Activated naive CD4-positive, alpha-beta T cell treated with anti-CD3 and anti-CD28 coated beads, Interleukin-2, amount 50 U/mL, for 16 hours (primary cell): ENCODE measurements around the gene SLC25A11.

Experiments
- DNase-seq: peaks from one replicate; pipeline ENCODE4 v3.0.0-alpha.2; 2020

SLC25A11 gene

DNA sequence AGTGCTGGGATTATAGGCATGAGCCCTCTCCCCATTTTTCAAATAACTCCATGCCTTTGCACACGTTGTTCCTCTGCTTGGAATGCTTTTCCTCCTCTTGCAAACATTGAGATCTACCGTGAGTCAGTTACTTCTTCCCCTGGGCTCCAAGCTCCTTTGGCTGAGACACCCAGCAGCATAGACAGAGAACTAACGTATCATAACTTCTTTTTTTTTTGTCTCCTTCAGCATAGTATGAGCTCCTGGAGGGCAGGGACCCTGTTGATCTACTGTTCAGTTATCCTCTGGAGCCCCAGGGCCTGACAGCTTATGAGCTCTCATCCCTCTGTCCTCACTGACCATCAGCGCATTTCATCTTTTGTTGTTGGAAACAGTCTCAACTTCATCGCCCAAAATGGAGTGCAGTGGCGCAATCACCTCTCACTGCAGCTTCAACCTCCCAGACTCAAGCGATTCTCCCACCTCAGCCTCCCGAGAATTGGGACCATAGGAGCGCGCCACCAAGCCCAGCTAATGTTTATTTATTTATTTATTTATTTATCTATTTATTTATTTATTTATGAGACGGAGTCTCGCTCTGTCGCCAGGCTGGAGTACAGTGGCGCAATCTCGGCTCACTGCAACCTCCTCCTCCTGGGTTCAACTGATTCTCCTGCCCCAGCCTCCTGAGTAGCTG is 25.6 kb upstream of the SLC25A11 start:
- DNase-seq: no peak

DNA sequence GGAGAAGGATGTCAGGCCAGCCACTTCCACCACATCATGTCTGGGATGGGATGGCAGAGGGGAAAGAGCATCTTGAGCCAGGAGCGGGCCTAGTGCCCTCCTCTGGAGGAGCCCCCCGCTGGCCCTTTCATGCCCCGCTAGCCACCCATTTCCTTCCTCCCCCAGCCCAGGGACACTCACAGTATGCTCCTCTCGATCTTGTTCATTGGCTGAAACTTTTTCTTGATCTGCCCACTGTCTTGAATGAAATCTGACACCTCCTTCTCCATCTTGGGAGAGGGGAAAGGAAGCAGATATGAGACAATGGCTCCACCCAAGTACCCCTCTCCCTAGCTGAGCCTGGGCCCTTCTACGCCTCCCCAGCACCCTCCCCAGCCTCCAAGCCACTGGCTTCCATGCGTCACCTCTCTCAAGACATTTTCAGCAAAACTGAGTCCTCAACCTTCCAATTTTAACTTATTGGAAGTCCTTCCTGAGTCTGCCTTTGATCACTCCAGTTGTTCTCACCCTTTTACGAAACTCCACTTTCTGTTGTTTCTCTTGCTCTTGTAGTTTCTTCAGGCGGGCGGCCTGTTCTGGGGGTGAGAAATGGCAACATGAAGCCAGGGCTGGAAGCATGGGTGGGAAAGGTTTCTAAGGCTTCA is 20.6 kb upstream of the SLC25A11 start:
- DNase-seq: no peak

DNA sequence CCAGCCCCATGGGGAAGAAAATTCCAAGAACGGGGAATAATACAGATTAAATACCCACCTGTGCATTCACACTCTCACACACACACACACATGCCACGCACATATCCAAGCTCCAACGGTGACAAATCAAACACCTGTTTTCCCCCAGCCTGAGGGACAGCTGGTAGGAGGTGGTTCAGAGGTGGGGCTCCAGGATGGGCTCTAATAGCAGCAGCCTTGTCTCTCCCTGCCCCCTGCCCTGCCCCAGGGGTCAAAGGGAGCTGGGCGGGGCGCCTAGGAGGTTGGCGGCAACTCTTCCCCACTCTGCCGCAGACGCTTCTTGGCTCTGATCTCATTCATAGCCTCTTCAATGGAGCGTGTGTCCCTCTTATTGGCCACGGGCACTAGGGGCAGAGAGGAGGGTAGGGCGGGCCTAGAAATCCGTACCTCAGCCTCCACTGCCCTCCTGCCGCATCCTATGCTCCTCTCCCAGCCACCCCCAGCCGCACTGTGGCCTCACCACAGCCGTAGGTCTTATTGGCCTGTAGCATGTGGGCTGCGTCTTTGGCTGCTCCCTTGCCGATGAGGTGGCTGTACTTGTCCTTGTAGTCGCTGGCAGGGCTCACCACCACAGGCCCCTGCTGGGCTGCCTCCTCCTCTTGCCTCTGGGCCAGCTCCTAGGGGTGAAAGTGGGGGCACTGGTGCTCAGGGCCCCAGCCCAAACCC is 19.6 kb upstream of the SLC25A11 start:
- no peak for DNase-seq

- no peak for DNase-seq
Observed at GRCh38 chr17:4958102-4958501, 18.3 kb upstream of the SLC25A11 start.

- peak; percentile 50 for DNase-seq
Observed at GRCh38 chr17:4956493-4957061, 16.7 kb upstream of the SLC25A11 start.

- no peak for DNase-seq
Observed at GRCh38 chr17:4955091-4955490, 15.2 kb upstream of the SLC25A11 start.

DNA sequence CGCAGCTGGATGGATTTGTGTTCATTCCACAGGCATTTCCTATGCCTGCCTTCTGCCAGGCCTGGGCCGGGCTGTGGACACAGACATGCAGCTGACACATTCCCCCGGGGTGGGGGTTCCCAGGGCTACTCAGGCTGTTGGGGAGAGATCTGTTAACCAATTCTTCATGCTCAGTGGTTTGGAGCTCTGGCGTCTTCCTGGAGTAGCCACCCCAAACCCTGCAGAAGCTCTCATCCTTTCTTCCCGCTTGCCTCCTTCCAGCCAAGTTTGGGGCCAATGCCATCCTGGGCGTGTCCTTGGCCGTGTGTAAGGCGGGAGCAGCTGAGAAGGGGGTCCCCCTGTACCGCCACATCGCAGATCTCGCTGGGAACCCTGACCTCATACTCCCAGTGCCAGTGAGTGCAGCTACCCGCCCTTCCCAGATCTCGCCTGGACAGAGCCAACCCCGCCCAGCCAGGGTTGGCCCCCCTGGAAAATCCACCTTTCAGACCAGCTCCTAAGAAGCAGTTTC is 13.7 kb upstream of the SLC25A11 start:
- no peak for DNase-seq

DNA sequence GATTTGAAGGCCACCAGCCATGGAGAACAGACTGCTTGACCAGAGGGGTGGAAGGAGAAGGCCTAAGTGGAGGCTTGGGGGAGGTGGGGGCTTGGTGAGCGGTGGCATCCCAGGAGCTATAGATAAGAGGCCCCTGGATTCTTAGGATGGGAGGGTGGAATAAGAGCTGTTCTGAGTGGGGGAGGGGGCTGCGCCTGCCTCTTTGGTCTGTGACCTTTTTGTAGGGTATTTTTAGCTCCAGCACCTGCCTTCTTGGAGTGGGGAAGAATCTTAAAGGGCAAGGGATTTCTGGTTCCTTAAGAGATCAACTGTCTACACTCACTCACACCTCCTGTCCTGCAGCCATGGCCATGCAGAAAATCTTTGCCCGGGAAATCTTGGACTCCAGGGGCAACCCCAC is 11.6 kb upstream of the SLC25A11 start:
- DNase-seq: no peak

GRCh38 chr17:4950746-4951204 is 10.9 kb upstream of the SLC25A11 start, which contains the start of gene ENO3:
Gene ENO3, plus strand, starts transcription at chr17:4951119. Its CDS starts 711 bp downstream, at chr17:4951830.
- DNase-seq: no peak

GRCh38 chr17:4950075-4950745 is 10.4 kb upstream of the SLC25A11 start:
- peak; percentile 41 for DNase-seq

DNA sequence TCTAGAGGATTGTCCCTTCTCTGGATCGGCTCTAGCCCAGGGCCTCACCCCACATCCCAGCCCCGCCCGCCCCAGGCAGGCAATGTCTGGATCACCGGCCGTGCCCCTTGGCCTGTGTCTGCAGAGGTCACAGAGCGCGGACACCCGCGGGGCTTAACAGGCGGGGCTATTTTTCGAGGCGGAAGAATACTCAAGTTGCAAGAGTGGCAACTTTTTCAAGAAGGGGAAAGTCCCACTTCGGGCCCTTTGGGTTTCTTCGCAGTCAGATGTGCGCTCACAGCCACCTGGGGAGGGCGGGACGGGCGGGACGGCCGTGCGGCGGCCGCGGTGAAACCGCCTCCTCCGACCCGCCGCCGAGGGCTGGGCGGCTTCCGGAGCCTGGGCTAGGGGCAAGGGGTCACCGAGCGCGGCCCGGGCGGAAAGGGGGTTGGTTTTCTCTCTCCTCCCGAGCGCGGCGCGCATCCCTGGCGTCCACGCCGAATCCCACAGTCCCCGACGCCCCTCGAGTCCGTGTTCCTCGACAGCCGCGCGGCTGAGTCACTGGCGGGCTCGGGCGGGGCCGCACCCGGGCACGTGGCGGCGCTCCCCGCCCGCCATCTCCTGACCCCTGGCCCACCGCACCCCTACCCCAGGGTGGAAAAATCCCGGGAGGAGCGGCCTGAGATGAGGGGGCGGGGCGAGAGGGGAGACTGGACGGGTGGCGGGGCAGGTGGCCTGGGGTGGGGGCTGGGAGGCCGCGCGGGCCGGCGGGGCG is 9.7 kb upstream of the SLC25A11 start:
- DNase-seq: peak; percentile 75

GRCh38 chr17:4948931-4949320 is 9.1 kb upstream of the SLC25A11 start:
- DNase-seq: peak; percentile 76

DNA sequence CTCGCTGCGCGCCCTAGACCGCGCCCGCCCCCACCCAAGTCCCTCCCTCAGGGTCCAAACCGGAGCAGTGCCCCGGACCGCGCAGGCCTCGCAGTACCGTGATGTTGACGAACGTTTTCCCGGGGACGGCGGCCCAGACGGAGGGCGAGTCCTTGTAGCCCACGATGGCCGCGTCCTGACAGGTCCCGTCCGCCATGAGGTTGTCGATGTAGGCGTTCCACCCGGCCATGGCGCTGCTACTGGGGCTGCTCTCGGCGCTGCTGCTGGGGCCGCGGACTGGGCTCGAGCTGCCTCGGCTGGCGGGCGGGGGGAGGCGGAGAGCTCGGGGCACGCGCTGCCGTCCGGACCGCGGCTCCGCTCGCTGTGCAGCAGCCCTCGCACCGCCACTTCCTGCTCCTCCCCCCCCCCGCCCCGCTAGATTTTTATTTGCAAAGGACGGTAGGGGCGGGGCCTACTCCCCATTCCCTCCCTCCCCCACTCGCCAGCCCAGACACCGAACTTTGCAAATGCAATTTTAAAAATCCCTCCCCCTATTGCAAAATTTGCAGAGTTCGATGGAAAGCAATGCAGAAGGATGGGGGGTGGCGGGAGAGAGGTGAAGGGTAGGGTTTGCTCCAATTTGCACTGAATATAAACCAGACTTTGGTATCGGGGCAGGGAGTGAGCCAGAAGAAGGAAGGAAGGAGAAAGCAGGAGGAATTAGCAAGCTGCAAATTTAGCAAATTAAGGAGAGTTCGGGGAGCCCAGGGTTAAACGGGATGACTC is 8.5 kb upstream of the SLC25A11 start, which contains the start of gene PFN1:
TSS of gene PFN1 (minus strand) at position 365 of the 765 bp plus-strand sequence. CDS start at position 229, 136 bp downstream.
- peak; percentile 93 for DNase-seq

DNA sequence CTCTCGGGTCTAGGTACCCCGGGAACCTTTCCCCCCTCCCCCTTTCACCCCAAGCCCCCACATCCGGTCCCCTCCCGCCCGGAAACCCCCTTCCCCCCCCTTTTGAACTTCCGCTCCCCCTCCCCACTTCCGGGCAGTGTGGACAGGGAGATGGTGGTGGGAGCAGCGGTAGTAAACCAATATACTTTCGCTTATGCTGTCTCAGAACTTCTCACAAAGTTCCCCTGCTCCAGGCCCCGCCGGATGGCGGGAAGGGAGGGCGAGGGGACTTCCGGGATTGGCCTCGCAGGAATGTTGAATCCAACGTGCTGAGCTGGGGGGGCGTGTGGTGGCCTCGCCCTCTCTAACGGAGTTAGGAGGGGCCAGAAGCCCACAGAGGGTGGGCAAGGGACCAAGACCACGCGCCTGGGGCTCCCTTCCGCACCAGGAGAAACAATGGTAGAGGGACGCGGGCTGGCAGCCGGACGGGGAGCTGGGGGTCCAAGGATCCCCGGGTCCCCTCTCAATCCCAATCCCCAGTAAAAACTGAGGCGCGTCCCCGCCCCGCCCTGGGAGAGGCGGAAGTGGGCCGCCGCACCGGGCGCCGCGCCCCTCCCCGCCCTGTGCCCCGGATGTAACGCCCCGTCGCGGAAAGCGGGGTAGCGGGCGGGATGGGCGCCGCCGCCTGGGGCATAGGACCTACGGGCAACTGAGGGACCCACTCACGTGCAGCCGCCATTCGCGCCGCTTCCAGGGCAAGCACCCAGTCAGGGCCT is 7.7 kb upstream of the SLC25A11 start:
- peak; percentile 72 for DNase-seq

- peak; percentile 27 for DNase-seq
Observed at GRCh38 chr17:4947010-4947410, 7.2 kb upstream of the SLC25A11 start.

- DNase-seq: no peak
Observed at GRCh38 chr17:4946312-4946976, 6.6 kb upstream of the SLC25A11 start.

GRCh38 chr17:4945944-4946280 is 6.1 kb upstream of the SLC25A11 start:
- DNase-seq: no peak

DNA sequence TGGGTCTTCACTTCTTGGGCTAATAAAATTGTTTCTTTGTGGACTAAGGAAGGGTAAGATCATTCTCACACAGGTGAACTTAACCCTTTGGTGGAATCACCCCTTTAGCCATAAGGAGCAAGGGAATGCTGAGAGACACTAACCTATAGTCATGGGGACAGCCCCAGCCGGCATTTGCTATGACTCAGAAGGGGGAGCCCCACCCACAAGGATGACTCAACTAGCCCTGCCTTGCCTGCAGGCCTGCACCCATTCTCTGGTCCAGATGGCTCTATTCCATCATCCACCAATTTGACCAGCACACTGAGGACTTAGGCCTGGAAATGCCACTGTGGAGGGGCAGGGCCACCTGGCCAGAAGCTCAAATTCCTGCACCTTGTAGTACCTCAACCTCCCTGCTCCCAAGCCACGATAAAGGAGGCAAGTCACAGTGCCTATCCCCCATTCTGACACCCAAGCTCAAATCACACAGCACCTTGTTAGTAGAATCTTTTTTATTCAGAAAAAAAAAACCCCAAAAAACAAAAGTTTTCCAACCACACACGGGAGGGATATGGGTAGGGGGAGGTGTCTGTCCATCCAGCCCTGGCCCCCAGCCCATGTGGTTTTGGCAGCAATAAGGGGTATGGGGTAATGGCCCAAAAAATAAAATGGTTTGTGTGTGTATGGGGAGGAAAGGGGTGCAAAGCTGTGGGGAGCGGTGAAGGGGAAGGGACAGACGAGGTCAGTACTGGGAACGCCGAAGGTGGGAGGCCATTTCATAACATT is 5.5 kb upstream of the SLC25A11 start:
- DNase-seq: peak; percentile 88
